HG03558 (cell line): ENCODE results near the gene HDLBP.

Source experiments
- ATAC-seq: cut with Tn5 transposase; IDR thresholded peaks from one replicate; pipeline ENCODE4 v1.9.1; 2021; ENCODE audit warnings: moderate number of reproducible peaks; ENCODE audit not compliant: unreplicated experiment; ENCODE audit errors: extremely low read depth

The HDLBP gene

GRCh38 chr2:241258505-241259280 is 56.8 kb downstream of the HDLBP start:
- no peak for ATAC-seq

DNA sequence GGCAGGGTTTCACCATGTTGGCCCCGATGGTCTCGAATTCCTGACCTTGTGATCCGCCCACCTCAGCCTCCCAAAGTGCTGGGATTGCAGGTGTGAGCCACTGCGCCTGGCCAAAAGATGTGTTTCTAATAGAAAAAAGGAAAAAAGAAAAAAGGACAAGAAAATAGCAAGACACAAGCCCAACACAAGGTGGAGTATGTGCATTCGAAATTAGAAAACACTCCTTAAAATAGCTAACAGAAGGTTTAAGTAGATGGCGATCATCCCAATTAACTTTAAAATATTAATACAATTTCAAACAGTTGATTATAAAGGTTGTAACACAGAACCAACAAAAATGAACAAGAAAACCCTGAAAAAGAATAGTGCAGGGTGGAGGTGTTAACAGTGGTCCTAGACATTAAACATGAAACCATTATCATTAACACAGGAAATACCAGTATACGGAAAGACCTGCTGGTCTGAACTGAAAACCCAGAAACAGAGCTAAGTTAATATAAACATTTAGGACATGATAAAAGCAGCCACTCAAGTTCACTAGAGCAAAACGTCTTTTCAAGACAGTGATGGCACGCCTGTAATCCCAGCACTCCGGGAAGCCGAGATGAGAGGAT is 57.9 kb downstream of the HDLBP start:
- no peak for ATAC-seq

- no peak for ATAC-seq
Measured at GRCh38 chr2:241256168-241256545, 59.3 kb downstream of the HDLBP start.

GRCh38 chr2:241255542-241256167 is 59.8 kb downstream of the HDLBP start:
- no peak for ATAC-seq

- ATAC-seq, result no peak
Measured at GRCh38 chr2:241254904-241255351, 60.5 kb downstream of the HDLBP start.

DNA sequence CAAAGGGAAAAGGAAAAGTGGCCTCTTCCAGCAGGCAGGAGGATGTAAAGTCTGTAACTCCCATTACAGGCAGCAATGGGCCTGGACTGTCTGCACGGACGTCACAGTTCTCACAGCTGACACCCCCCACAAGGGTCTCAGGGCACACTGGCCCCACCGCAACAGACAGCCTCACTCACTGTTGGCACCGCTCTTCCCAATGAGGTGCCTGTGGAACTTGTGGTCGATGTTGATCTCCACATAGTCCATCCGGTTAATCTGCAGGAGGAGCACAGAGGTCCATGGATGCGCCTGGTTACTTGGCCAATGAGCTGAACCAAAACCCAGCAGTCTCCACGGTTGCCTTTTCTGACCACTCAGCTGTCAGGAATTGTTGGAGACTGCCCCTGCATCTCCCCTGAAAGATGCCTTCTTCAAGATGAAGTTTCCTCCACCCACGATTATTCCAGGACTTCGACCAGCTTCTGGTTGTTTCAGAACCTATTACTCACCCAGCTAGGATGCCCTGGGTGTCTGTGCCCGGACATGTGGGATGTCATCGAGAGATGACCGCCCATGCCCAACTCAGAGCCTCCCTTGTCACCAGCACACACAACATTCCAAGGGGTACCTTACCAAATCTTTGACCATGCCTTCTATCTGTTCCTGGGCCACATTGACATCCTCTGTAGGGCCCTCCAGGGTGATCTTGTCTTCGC is 62.5 kb downstream of the HDLBP start:
- no peak for ATAC-seq

GRCh38 chr2:241249654-241250053 is 65.8 kb downstream of the HDLBP start:
- ATAC-seq, result no peak

DNA sequence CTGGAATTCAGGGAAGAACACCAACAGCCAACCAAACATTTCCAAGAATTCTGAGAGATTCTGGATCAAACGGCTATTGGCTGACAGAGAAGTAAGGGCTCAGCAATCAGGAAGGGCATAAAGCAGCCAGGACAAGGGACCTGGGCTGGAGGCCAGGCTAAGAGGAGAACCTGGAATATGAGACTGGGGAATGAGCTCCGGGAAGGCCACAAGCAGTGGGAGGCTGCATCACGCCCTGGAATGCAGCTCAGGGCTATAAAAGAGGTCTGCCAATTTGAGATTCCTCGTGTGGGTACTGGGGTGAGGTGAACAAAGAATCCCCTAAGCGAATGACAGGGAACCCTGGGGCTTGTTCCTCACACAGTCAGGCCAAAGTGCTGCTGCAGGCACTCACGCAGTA is 66.6 kb downstream of the HDLBP start:
- ATAC-seq, result no peak

DNA sequence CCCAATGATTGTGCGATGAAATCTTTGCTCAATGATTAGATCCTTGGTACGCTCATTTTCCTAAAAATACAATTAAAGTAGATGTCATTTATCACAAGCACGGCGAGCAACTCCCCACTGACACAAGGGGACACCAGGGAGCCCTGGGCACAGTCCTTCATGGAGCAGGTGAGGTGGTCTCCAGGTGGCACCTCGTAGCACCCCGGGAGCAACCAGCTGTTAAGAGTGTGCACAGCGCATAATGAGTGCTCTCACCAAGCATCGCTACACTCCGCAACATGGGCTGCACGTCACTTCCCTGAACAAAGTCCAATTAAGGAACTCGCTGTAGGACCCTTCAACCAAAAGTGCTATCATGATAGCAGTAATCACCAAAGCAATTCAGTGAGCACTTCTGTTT is 67.2 kb downstream of the HDLBP start:
- no peak for ATAC-seq

GRCh38 chr2:241244368-241244767 is 71.1 kb downstream of the HDLBP start:
- ATAC-seq, result no peak

DNA sequence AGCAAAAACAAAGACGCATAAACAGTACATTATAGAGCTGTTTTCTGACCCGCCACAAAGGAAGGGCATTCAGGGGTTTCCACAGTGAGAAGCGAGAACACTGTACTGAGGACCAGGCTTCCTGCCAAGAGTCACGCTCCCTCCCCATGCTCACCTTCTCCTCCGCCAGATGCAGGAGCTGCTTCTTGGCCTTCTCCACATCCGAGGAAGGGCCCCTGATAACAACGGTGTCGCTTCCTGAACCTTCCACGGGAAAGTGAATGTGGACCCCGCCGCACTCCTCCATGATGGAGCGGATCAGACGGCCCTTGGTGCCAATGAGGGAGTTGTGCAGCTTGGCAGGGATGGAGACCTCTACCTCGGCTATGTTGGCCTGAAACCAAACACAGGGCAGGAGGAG is 73.2 kb downstream of the HDLBP start:
- ATAC-seq, result no peak

DNA sequence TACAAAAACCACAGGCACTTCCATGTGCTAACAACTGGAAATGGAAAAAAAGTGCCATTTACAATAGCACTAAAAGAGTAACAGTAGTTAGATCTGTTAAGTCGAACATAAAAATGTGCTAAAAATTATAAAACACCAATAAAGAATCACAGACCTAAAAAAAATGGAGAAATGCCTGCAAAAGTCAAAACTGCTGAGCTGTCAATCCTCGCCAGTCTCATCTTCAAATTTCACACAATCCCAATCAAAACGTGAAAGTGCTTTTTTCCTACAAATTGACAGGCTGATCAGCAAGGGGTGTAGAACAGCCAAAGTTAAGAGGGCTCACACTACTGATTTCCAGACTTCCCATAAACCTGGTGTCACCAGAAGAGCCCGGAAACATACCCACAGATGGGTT is 73.8 kb downstream of the HDLBP start:
- ATAC-seq, result no peak

GRCh38 chr2:241240320-241241004 is 75.0 kb downstream of the HDLBP start:
- no peak for ATAC-seq

GRCh38 chr2:241239552-241240202 is 75.8 kb downstream of the HDLBP start:
- ATAC-seq, result no peak

GRCh38 chr2:241238693-241239198 is 76.7 kb downstream of the HDLBP start:
- ATAC-seq, result no peak

- ATAC-seq, result no peak
Measured at GRCh38 chr2:241237949-241238371, 77.5 kb downstream of the HDLBP start.

- ATAC-seq, result no peak
Measured at GRCh38 chr2:241237047-241237446, 78.4 kb downstream of the HDLBP start.

GRCh38 chr2:241235859-241236593 is 79.4 kb downstream of the HDLBP start:
- ATAC-seq, result no peak
